Muscle of leg (tissue), 16 donors: ENCODE results near the gene TRAT1. TPM values are rescaled to one million over a fixed set of nuclear protein-coding genes. Genes with fewer than 3 reads are reported as not detected.
A peak's percentile ranks its signal among the peaks of the same experiment; 100 is the strongest.

Source experiments
- DNase-seq: peaks from one replicate; pipeline ENCODE4 v3.0.0; 2013
- H3K27ac ChIP-seq: one replicate; pipeline ENCODE4 v1.5.1; 2013; ENCODE audit warnings: mild to moderate bottlenecking, low read length, control low read depth
- H3K27me3 ChIP-seq: one replicate; pipeline ENCODE4 v1.6.1; 2013; ENCODE audit warnings: low read length; ENCODE audit not compliant: control insufficient read depth, insufficient read depth
- H3K36me3 ChIP-seq: one replicate; pipeline ENCODE4 v1.6.1; 2013; ENCODE audit warnings: low read length; ENCODE audit not compliant: control insufficient read depth, insufficient read depth
- H3K4me1 ChIP-seq: one replicate; pipeline ENCODE4 v1.6.1; 2013; ENCODE audit warnings: low read length; ENCODE audit not compliant: control insufficient read depth, insufficient read depth
- H3K4me3 ChIP-seq: one replicate; pipeline ENCODE4 v1.5.1; 2013; ENCODE audit warnings: low read length, control low read depth
- H3K9me3 ChIP-seq: replicated peaks from 2 replicates; pipeline ENCODE4 v1.6.1; 2013; ENCODE audit warnings: low read depth, low read length; ENCODE audit not compliant: control insufficient read depth
- WGBS: methylation state at CpG from one replicate; pipeline ENCODE4 v1.1.5; 2013; ENCODE audit warnings: missing lambda C conversion rate; ENCODE audit not compliant: insufficient coverage; 5-methylcytosine and 5-hydroxymethylcytosine counted together
- long read RNA-seq, 11 donors: transcript quantifications; one replicate each; lab custom pipeline, GENCODE V29; 2026
- polyA plus RNA-seq, 8 donors: library from polyadenylated mRNA; unstranded; fragments of 120-200 nt; gene quantifications; one replicate each; pipeline versions ENCODE4 v1.2.1 to v1.2.3, GENCODE V29; 2013; ENCODE audit warnings: inconsistent platforms in 1 of 8, low replicate concordance in 1 of 8; ENCODE audit not compliant: insufficient read length in 8 of 8, insufficient read depth in 1 of 8
- total RNA-seq: library from RNA; stranded (reverse); fragments of 120-200 nt; gene quantifications from one replicate; pipeline ENCODE4 v1.2.4, GENCODE V29; 2013

TRAT1 gene
- total RNA-seq (0.09 TPM), polyA plus RNA-seq (under 1 TPM in 4 of 8 donors, not detected in 4; 0.07 to 0.20 (median 0.14) TPM)
- long read RNA-seq, donor 1, result 0 reads
- long read RNA-seq, donor 2, result 0 reads
- long read RNA-seq, donor 3, result 0 reads
- long read RNA-seq, donor 4, result 0 reads
- long read RNA-seq, donor 5, result 0 reads
- long read RNA-seq, donor 6, result 0 reads
- long read RNA-seq, donor 7, result 0 reads
- long read RNA-seq, donor 8, result 0 reads
- long read RNA-seq, donor 9, result 0 reads
- long read RNA-seq, donor 10, result 0 reads
- long read RNA-seq, donor 11, result 0 reads

GRCh38 chr3:108822123-108822897 lies at the start of gene TRAT1:
TRAT1 (plus strand) TSS chr3:108822786; CDS start chr3:108822928, 142 bp downstream.
- Histone ChIP-seq H3K27ac (no peak within 1 kb of the TSS), H3K9me3 (no peaks in the 10 kb centered on the region), H3K36me3 (no peaks in the 10 kb centered on the region), H3K4me1 (no peaks in the 10 kb centered on the region), H3K4me3 (no peak within 1 kb of the TSS), H3K27me3 (no peaks in the 10 kb centered on the region)
- WGBS, result no CpG with 5 or more reads among the region's 6 CpGs
- DNase-seq, result no peak

DNA sequence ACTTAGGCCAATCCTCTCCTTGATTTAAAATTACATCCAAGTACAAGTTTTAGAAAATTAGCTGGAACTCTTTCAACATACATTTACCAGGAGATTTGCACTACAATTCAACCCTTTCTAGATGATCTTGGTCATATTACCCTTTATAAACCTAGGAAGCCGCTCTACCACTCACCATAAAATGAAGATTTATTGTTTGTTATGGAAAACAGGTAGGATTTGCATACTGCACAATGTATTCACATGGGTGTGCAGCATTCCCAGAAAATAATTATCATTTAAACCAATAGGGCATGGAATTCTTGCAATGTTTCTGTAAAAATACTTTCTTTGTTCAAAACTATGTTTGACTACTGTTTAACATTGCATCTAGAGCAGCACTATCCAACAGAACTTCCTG lies 46.9 kb upstream of the TRAT1 start:
- no peak for DNase-seq
- Histone ChIP-seq H3K27me3 (no peaks in the 10 kb centered on the region), H3K4me1 (no peaks in the 10 kb centered on the region), H3K9me3 (no peaks in the 10 kb centered on the region), H3K36me3 (no peaks in the 10 kb centered on the region), H3K27ac (no peak overlapping the region), H3K4me3 (no peak overlapping the region)
- no CpG with 5 or more reads among the region's 1 CpG for WGBS

GRCh38 chr3:108779496-108779895 lies 43.1 kb upstream of the TRAT1 start:
- 100% methylated on average over 1 of the region's 3 CpGs for WGBS
- Histone ChIP-seq H3K9me3 (no peaks in the 10 kb centered on the region), H3K4me3 (no peak overlapping the region), H3K27me3 (no peaks in the 10 kb centered on the region), H3K36me3 (no peaks in the 10 kb centered on the region), H3K4me1 (no peaks in the 10 kb centered on the region), H3K27ac (no peak overlapping the region)
- no peak for DNase-seq

- Histone ChIP-seq H3K9me3 (no peaks in the 10 kb centered on the region), H3K4me1 (no peaks in the 10 kb centered on the region), H3K27me3 (no peaks in the 10 kb centered on the region), H3K36me3 (no peaks in the 10 kb centered on the region), H3K27ac (no peak overlapping the region), H3K4me3 (no peak overlapping the region)
- WGBS, result 83% methylated on average over 2 of the region's 4 CpGs
- DNase-seq, result no peak
Measured at GRCh38 chr3:108780235-108780634, 42.4 kb upstream of the TRAT1 start.

GRCh38 chr3:108791473-108791872 lies 31.1 kb upstream of the TRAT1 start:
- WGBS, result no CpG with 5 or more reads among the region's 3 CpGs
- Histone ChIP-seq H3K9me3 (peaks cover 4% of the 10 kb centered on the region), H3K36me3 (no peaks in the 10 kb centered on the region), H3K27ac (no peak overlapping the region), H3K27me3 (no peaks in the 10 kb centered on the region), H3K4me1 (no peaks in the 10 kb centered on the region), H3K4me3 (no peak overlapping the region)
- no peak for DNase-seq

DNA sequence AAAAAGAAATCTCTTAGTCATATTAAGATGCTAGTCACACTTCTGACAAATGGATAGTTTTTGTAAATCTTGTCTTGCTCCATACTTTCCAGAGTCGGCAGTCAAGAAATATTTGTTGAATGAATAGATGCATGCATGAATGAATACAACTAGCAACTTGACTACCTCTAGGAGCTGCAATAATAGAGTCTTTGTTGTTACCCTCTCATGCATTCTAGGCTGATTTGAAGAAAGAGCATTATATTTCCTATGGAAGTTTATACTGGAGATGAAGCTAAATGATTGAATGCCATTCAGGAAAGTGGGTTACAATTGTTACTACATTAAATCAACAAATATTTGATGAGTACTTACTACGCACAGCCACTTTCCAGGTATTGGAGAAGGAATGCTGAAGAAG lies 18.1 kb upstream of the TRAT1 start:
- H3K4me1 ChIP-seq, result no peaks in the 10 kb centered on the region
- no peak for DNase-seq
- no peaks in the 10 kb centered on the region for H3K36me3 ChIP-seq
- whole genome bisulfite sequencing, result no CpG with 5 or more reads among the region's 2 CpGs
- no peaks in the 10 kb centered on the region for H3K27me3 ChIP-seq
- no peaks in the 10 kb centered on the region for H3K9me3 ChIP-seq
- H3K4me3 ChIP-seq, result no peak overlapping the region
- no peak overlapping the region for H3K27ac ChIP-seq

- no peak for DNase-seq
- H3K4me1 ChIP-seq, result no peaks in the 10 kb centered on the region
- H3K27me3 ChIP-seq, result no peaks in the 10 kb centered on the region
- no peaks in the 10 kb centered on the region for H3K9me3 ChIP-seq
- no peak overlapping the region for H3K27ac ChIP-seq
- H3K36me3 ChIP-seq, result no peaks in the 10 kb centered on the region
- H3K4me3 ChIP-seq, result no peak overlapping the region
- WGBS, result 73% methylated on average over 4 of the region's 4 CpGs
Measured at GRCh38 chr3:108804966-108805365, 17.6 kb upstream of the TRAT1 start.

DNA sequence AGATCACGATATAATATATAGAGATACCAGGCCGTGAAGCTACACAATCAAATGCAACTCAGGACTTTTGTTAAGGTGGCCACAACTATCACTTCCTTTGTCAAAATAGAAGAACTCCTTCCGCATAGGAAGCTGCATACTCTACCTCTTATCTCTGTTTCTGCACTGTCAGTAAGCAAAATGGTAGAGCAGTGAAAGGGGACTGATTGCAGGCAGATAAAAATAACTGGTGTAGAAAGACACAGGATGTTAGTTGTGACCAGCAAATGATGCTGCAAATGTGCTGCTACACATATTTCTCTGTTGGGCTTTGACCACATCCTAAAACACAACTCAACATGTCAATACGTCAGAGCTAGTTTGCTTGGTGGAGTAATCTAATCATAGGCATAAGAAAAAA lies 16.3 kb upstream of the TRAT1 start:
- WGBS, result no CpG with 5 or more reads among the region's 4 CpGs
- no peaks in the 10 kb centered on the region for H3K27me3 ChIP-seq
- no peaks in the 10 kb centered on the region for H3K9me3 ChIP-seq
- no peaks in the 10 kb centered on the region for H3K36me3 ChIP-seq
- peak; percentile 3 for DNase-seq
- H3K27ac ChIP-seq, result no peak overlapping the region
- no peak overlapping the region for H3K4me3 ChIP-seq
- H3K4me1 ChIP-seq, result no peaks in the 10 kb centered on the region

DNA sequence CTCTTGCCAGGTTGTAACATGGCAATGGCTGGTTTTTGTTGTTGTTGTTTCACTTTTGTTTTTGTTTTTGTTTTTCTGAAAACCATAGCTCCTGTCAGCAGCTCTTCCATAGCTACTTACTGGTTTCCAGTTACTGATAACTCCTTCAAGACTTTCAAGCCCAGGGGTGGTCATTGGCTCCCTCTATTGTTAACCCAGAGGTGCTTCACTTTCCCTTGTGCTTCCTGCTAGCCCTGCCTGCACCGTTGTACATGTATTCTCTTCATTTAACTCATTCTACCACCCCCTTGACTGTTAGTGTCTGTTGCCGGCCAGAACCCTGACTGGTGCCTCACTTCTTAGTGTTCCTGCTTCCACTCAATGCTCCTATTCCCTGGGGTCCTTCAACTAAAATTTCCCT lies 4.2 kb upstream of the TRAT1 start:
- H3K27ac ChIP-seq, result no peak overlapping the region
- no peaks in the 10 kb centered on the region for H3K4me1 ChIP-seq
- H3K27me3 ChIP-seq, result no peaks in the 10 kb centered on the region
- WGBS, result 10% methylated on average over 2 of the region's 2 CpGs
- H3K4me3 ChIP-seq, result no peak overlapping the region
- no peak for DNase-seq
- H3K9me3 ChIP-seq, result no peaks in the 10 kb centered on the region
- H3K36me3 ChIP-seq, result no peaks in the 10 kb centered on the region

- no peaks in the 10 kb centered on the region for H3K27me3 ChIP-seq
- no peak overlapping the region for H3K27ac ChIP-seq
- no peak for DNase-seq
- no peak overlapping the region for H3K4me3 ChIP-seq
- 92% methylated on average over 1 of the region's 1 CpG for WGBS
- H3K9me3 ChIP-seq, result no peaks in the 10 kb centered on the region
- no peaks in the 10 kb centered on the region for H3K4me1 ChIP-seq
- no peaks in the 10 kb centered on the region for H3K36me3 ChIP-seq
Measured at GRCh38 chr3:108820586-108820985, 2.0 kb upstream of the TRAT1 start.
